GM21528 (cell line): ENCODE data around the gene UHRF2.
"Not testable (repeated sequence)": the region's sequence is repeated elsewhere in the genome, so short reads cannot be mapped to it uniquely, and the experiment has no call there.

Source experiments
- ATAC-seq: cut with Tn5 transposase; IDR thresholded peaks from one replicate; pipeline ENCODE4 v1.9.1; 2021; ENCODE audit warnings: mild to moderate bottlenecking, moderate library complexity; ENCODE audit not compliant: unreplicated experiment, low FRiP score

UHRF2 gene

DNA sequence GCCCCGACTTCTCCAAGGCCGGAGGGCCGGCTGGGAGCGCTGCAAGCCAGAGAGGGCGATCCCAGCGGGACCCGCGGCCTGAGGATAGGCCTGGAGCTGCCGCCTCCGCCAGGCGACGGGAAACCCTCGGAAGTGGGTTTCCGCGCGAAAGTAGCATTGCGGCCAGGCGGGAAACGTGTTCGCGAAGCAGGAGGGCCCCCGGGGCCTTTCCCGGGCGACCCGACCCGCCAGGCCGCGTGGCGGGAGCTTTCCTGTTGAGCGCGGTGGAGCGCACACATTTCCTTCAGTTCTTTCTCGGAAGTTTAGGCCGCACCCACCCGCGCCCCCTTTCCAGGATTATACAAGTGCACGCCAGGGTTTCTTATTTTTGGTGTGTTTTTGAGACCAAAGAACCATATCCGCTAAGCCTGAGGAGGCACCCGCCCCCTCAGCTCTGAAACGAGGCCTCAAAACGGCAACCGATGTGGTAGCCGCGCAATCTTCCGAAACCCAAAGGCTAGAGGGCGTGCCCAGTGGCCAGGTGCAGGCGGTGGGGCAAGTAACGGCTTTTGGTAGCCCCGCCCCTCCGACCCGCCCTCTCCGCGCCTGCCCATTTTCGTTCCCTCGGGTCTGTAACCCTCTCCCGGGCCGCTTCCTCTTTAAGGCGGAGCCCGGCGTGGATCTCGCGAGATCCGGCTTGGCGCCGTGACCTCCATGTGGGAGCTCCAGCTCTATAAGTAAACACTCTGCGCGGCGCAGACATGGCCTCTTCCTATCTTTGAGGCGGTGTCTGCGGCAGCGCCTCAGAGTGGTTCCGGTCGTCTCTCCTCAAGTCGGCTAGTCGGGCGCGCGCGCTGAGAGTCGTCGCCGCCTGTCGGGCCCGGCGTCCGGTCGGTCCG lies at the start of gene UHRF2:
Gene UHRF2 (plus strand): TSS at position 713 of the 878 bp plus-strand sequence. CDS start 292 bp downstream, outside the sequence.
- ATAC-seq: peak; percentile 88

DNA sequence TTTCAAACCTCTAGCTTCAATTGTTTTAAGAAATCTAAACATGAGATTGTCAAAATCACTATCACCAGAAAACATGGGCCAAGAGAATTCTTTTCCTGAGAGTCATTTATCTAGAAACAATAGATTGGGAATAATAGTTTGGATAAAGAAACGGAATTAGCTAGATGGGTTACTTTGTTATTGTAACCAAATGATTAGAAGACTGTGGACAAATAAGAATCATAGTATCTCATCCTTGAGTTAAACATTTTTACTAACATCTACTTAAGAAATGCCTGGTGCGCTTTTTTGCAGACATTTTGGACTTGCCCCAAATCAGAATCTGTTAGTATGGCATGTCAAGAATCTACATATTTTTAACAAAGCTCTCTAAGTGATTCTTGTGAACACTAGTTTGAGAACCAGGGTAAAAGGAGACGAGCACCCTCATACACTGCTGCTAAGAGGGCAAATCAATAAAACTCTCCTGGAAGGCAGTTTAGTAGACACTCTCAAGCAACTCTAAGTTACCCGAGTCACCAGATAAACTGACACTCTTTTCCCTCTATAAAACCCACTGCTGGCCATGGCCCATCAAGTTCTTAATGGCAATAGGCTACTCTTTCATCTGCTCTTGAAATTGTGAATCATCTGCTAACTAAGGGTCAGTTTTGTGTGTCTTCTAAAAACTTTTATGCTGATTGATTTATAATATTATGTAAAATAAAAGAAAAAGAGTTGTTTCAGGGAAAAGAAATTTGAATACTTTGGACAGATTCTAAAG lies 45.7 kb upstream of the UHRF2 start:
- ATAC-seq: no peak

DNA sequence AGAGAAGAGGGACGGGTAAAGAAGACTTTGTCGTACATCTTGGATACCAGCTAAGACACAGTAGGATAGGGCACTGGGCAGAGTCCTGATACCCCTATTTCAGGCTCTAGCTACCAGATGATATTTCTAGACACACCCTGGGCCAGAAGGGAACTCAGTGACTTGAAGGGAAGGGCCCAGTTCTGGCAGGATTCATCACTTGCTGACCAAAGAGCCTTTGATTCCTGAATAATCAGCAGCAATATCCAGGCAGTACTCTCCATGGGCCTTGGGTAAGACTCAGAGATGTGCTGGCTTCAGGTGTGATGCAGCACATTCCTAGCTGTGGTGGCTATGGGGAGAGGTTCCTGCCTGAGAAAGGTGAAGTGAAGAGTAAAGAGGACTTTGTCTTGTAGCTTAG lies 44.2 kb upstream of the UHRF2 start:
- no peak for ATAC-seq

- ATAC-seq: not testable (repeated sequence)
Measured at GRCh38 chr9:6381477-6382012, 31.5 kb upstream of the UHRF2 start.

DNA sequence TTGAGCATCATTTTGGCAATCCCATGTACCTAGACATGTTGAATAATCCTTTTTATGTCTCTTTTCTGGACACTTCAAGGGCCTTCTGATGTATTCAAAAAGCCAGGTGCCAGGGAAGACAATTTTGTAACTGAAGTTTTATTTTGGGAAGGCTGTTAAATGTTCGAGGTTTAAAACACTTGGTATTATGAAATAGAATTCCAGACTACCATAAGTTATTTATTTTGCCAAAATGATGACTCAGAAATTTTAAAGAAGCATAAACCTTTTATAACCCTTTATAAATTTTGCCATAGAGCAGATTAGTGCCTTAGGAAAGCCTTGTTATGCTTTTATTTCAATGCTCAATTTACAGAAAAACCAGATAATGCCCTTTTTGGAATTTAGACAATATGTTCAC lies 30.3 kb upstream of the UHRF2 start:
- no peak for ATAC-seq

- no peak for ATAC-seq
Measured at GRCh38 chr9:6383551-6384225, 29.3 kb upstream of the UHRF2 start.

GRCh38 chr9:6384732-6385131 lies 28.3 kb upstream of the UHRF2 start:
- no peak for ATAC-seq

DNA sequence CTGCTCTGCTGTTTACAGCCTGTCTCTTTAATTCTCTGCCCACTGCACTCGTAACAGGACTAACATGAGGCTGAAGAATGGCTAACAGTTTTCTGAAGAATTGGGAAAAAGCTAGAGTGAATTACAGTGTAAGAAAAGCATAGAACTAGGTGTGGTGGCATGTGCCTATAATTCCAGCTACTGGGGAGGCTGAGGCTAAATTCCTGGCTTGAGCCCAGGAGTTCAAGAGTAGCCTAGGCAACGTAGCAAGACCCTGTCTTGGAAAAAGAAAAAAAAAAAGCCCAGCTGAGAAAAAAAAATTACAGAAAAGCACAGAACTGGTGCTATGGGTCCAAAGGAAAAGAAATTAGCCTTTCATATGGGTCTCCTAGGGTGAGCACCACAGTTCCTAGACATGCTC lies 13.9 kb upstream of the UHRF2 start:
- no peak for ATAC-seq

DNA sequence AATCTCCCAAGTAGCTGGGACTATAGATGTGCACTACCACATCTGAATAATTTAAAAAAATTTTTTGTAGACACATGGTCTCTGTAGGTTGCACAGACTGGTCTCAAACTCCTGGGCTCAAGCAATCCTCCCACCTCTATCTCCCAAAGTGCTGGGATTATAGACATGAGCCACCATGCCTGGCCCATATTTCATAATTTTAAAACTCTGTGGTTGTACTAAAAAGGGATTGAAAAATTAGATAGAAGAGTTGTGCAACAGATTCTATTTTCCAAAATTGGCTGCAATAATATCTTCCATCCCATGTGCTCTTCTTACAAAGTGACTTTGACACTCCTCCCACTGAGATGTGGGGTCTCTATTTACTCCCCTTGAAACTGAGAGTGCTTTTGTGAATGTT lies 7.6 kb upstream of the UHRF2 start:
- ATAC-seq: no peak

- no peak for ATAC-seq
Measured at GRCh38 chr9:6407778-6408177, 5.2 kb upstream of the UHRF2 start.

- ATAC-seq: no peak
Measured at GRCh38 chr9:6408320-6408719, 4.7 kb upstream of the UHRF2 start.

DNA sequence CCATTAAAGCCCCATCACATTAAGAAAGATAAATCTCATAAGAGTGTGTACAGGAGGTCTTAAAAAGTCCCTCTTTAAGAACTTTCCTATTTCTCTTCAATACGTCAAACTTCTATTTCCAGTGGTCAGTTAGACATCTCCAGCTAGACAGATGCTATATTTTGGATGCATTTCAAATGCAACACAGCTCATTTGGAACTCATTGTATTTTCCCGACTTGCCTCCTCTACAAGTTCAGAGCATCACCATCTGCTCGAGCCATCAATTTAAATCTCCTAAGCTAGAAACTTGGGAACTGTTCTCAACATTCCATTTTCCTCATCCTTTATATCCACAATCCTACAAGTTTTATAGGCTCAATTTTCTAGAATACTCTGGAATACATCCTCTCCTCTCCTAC lies 3.2 kb upstream of the UHRF2 start:
- no peak for ATAC-seq

- no peak for ATAC-seq
Measured at GRCh38 chr9:6410633-6411032, 2.4 kb upstream of the UHRF2 start.

- ATAC-seq: peak; percentile 10
Measured at GRCh38 chr9:6413365-6414246, 607 bp downstream of the UHRF2 start.

GRCh38 chr9:6414247-6414641 lies 1.2 kb downstream of the UHRF2 start:
- ATAC-seq: no peak

- ATAC-seq: no peak
Measured at GRCh38 chr9:6415266-6415665, 2.3 kb downstream of the UHRF2 start.

GRCh38 chr9:6417186-6417585 lies 4.2 kb downstream of the UHRF2 start:
- ATAC-seq: no peak

GRCh38 chr9:6418764-6419163 lies 5.8 kb downstream of the UHRF2 start:
- no peak for ATAC-seq

DNA sequence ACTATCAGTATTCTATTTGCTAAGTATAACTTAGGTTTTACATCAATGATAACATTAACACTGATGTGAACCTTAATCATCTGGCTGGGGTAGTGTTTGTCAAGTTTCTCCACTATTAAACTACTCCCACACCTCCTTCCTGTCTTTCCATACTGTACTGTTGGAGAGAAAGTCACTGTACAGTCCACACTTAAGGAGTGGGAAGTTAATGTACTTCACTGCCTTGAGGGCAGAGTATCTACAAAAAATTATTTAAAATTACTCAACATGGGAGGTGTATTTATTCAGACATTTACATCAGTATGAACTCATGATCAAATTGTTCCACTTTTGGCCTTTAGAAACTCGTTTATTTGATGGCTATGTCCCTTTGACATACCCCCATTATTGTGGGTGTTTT lies 11.9 kb downstream of the UHRF2 start:
- ATAC-seq: no peak

- ATAC-seq: no peak
Measured at GRCh38 chr9:6426117-6426516, 13.1 kb downstream of the UHRF2 start.
